Transverse colon (tissue), 4 donors: ENCODE results near the gene GRM7. TPM values are rescaled to one million over a fixed set of nuclear protein-coding genes. Genes with fewer than 3 reads are reported as not detected.

Experiments used
- DNase-seq: peaks from one replicate; pipeline ENCODE4 v3.0.0-alpha.2; 2019
- H3K27ac ChIP-seq, 4 donors: fragments of 200-600 bp; sonication (generic); 2 replicates each; pipeline ENCODE4 v1.5.1; 2016 to 2018; ENCODE audit warnings: inconsistent platforms in 4 of 4
- H3K27me3 ChIP-seq: fragments of 200-600 bp; sonication (generic); 2 replicates; pipeline ENCODE4 v1.5.1; 2017; ENCODE audit warnings: inconsistent platforms
- H3K36me3 ChIP-seq, 4 donors: fragments of 200-600 bp; sonication (generic); 2 replicates each; pipeline ENCODE4 v1.5.1; 2017 to 2019; ENCODE audit warnings: inconsistent platforms in 4 of 4
- H3K4me1 ChIP-seq, 4 donors: fragments of 200-600 bp; sonication (generic); 2 replicates each; pipeline ENCODE4 v1.5.1; 2017 to 2020; ENCODE audit warnings: inconsistent platforms in 4 of 4
- H3K4me3 ChIP-seq, 4 donors: fragments of 200-600 bp; sonication (generic); 1 replicate in 1 of 4; 2 replicates in 3 of 4; pipeline versions ENCODE4 v1.5.1 to v1.6.1; 2017 to 2019; ENCODE audit warnings: inconsistent platforms in 4 of 4
- H3K9me3 ChIP-seq, 2 donors: fragments of 200-600 bp; sonication (generic); 2 replicates each; pipeline ENCODE4 v1.5.1; 2017 to 2019; ENCODE audit warnings: inconsistent platforms in 2 of 2
- CTCF ChIP-seq, 5 experiments: fragments of 200-600 bp in 3 of 5; fragments of 450-650 bp in 2 of 5; sonication (generic) in 3 of 5; IDR thresholded peaks; 1 replicate in 2 of 5; 2 replicates in 3 of 5; pipeline ENCODE4 v1.5.1; 2016 to 2017; ENCODE audit warnings: antibody characterized with exemption in 5 of 5, inconsistent platforms in 3 of 5, mild to moderate bottlenecking in 2 of 5, moderate library complexity in 1 of 5
- EP300 ChIP-seq: sonication (generic); formaldehyde crosslinking; IDR thresholded peaks from one replicate; pipeline ENCODE4 v1.6.1; 2017; ENCODE audit warnings: antibody characterized with exemption, low read depth
- POLR2A ChIP-seq: fragments of 450-650 bp; IDR thresholded peaks from one replicate; pipeline ENCODE4 v1.6.1; 2016; ENCODE audit warnings: antibody characterized with exemption, mild to moderate bottlenecking, moderate library complexity
- POLR2AphosphoS5 ChIP-seq, 3 donors: sonication (generic); formaldehyde crosslinking; IDR thresholded peaks; one replicate each; pipeline ENCODE4 v1.6.1; 2016; ENCODE audit warnings: antibody characterized with exemption in 3 of 3
- WGBS, 2 donors: methylation state at CpG; one replicate each; pipeline ENCODE4 v1.1.5; 2018; ENCODE audit warnings: low coverage in 1 of 2; 5-methylcytosine and 5-hydroxymethylcytosine counted together
- in situ Hi-C, 4 donors: fragments of 200-750 bp; cut with MboI; loops; one replicate each; pipeline versions ENCODE4 v1.15.0 to v1.15.1; 2017; ENCODE audit warnings: low sequenced_read_pairs in 3 of 4, low pct_ligation_motif_present in 1 of 4, low pct_unique_long_range_greater_than_20kb in 1 of 4
- intact Hi-C: fragments of 100-400 bp; cut with DNase I; formaldehyde crosslinking; loops from one replicate; pipeline ENCODE4 v1.15.1; 2023; ENCODE audit warnings: low total_unique reads
- total RNA-seq, 4 donors: library from RNA; depleted of rRNA; stranded (reverse); fragments of >200 nt; gene quantifications; one replicate each; pipeline ENCODE4 v1.1.0, GENCODE V29; 2016

GRM7 gene
- total RNA-seq, 4 donors from 2014 or later = 0.14 to 0.20 (median 0.16) TPM; not detected in 1

- no peak for TF ChIP-seq CTCF (IDR thresholded peaks at IDR 0.05)
- no peak for TF ChIP-seq POLR2A
- TF ChIP-seq EP300 = no peak
- no peak for TF ChIP-seq POLR2AphosphoS5 (IDR thresholded peaks at IDR 0.05)
- no peak overlapping the region for H3K27ac ChIP-seq
- no peak for DNase-seq
- no peaks in the 10 kb centered on the region for H3K36me3 ChIP-seq
- 70 to 90% methylated on average over 2 of the region's 2 CpGs for WGBS, 2 donors
- intact Hi-C loops = no loop called here
- H3K4me1 ChIP-seq = no peaks in the 10 kb centered on the region
- H3K4me3 ChIP-seq = no peak overlapping the region
- H3K27me3 ChIP-seq = no peaks in the 10 kb centered on the region
- in situ Hi-C loops = no loop called here
- H3K9me3 ChIP-seq = no peaks in the 10 kb centered on the region
Observed at GRCh38 chr3:7602297-7602696, 741.4 kb downstream of the GRM7 start.

GRCh38 chr3:7607083-7607482 is 746.2 kb downstream of the GRM7 start:
- Histone ChIP-seq H3K4me1 (no peaks in the 10 kb centered on the region), H3K27me3 (no peaks in the 10 kb centered on the region), H3K36me3 (no peaks in the 10 kb centered on the region), H3K4me3 (no peak overlapping the region), H3K9me3 (no peaks in the 10 kb centered on the region), H3K27ac (no peak overlapping the region)
- DNase-seq = no peak
- intact Hi-C loops = no loop called here
- TF ChIP-seq POLR2A = no peak
- TF ChIP-seq EP300 = no peak
- no peak for TF ChIP-seq CTCF (IDR thresholded peaks at IDR 0.05)
- no peak for TF ChIP-seq POLR2AphosphoS5 (IDR thresholded peaks at IDR 0.05)
- in situ Hi-C loops = no loop called here
- WGBS, 2 donors = 74 to 79% methylated on average over 2 of the region's 2 CpGs

- WGBS, 2 donors = 53 to 96% methylated on average over 2 of the region's 2 CpGs
- no peak for DNase-seq
- intact Hi-C loops = no loop called here
Observed at GRCh38 chr3:7607676-7608075, 746.8 kb downstream of the GRM7 start.

GRCh38 chr3:7610634-7611033 is 749.7 kb downstream of the GRM7 start:
- in situ Hi-C loops = no loop called here
- Histone ChIP-seq H3K9me3 (no peaks in the 10 kb centered on the region), H3K4me3 (no peak overlapping the region), H3K27me3 (no peaks in the 10 kb centered on the region), H3K27ac (no peak overlapping the region), H3K36me3 (no peaks in the 10 kb centered on the region), H3K4me1 (no peaks in the 10 kb centered on the region)
- WGBS, 2 donors = 86 to 88% methylated on average over 5 of the region's 5 CpGs
- DNase-seq = no peak
- intact Hi-C loops = no loop called here
- TF ChIP-seq POLR2AphosphoS5 (IDR thresholded peaks at IDR 0.05) = no peak
- no peak for TF ChIP-seq CTCF (IDR thresholded peaks at IDR 0.05)
- TF ChIP-seq EP300 = no peak
- TF ChIP-seq POLR2A = no peak

More at GRCh38 chr3:7607676-7608075, 746.8 kb downstream of the GRM7 start:
- TF ChIP-seq EP300 = no peak
- TF ChIP-seq CTCF (IDR thresholded peaks at IDR 0.05) = no peak
- no peak for TF ChIP-seq POLR2AphosphoS5 (IDR thresholded peaks at IDR 0.05)
- TF ChIP-seq POLR2A = no peak
- no peak overlapping the region for H3K4me3 ChIP-seq
- no peak overlapping the region for H3K27ac ChIP-seq
- H3K36me3 ChIP-seq = no peaks in the 10 kb centered on the region
- H3K9me3 ChIP-seq = no peaks in the 10 kb centered on the region
- no peaks in the 10 kb centered on the region for H3K4me1 ChIP-seq
- no peaks in the 10 kb centered on the region for H3K27me3 ChIP-seq
- in situ Hi-C loops = no loop called here
